Measurements from ENCODE around the gene BRIP1.
"Not testable (repeated sequence)": the region's sequence is repeated elsewhere in the genome, so short reads cannot be mapped to it uniquely, and the experiment has no call there.

The BRIP1 gene

DNA sequence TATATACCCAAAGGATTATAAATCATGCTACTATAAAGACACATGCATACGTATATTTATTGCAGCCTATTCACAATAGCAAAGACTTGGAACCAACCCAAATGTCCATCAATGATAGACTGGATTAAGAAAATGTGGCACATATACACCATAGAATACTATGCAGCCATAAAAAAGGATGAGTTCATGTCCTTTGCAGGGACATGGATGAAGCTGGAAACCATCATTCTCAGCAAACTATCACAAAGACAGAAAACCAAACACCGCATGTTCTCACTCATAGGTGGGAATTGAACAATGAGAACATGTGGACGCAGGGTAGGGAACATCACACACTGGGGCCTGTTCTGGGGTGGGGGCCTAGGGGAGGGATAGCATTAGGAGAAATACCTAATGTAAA is 89.2 kb downstream of the BRIP1 start:
- not testable (repeated sequence) for H3K4me1 Mint-ChIP-seq (ENCODE audit: low read depth in 2 of 2); ATAC-seq (replicated peaks); H3K36me3 Mint-ChIP-seq (ENCODE audit: insufficient read depth); H3K27me3 Mint-ChIP-seq; H3K4me3 Mint-ChIP-seq; H3K27ac Mint-ChIP-seq; DNase-seq
- H3K9me3 Mint-ChIP-seq = peaks cover 4 to 11% of the 10 kb centered on the region in 2 donors

DNA sequence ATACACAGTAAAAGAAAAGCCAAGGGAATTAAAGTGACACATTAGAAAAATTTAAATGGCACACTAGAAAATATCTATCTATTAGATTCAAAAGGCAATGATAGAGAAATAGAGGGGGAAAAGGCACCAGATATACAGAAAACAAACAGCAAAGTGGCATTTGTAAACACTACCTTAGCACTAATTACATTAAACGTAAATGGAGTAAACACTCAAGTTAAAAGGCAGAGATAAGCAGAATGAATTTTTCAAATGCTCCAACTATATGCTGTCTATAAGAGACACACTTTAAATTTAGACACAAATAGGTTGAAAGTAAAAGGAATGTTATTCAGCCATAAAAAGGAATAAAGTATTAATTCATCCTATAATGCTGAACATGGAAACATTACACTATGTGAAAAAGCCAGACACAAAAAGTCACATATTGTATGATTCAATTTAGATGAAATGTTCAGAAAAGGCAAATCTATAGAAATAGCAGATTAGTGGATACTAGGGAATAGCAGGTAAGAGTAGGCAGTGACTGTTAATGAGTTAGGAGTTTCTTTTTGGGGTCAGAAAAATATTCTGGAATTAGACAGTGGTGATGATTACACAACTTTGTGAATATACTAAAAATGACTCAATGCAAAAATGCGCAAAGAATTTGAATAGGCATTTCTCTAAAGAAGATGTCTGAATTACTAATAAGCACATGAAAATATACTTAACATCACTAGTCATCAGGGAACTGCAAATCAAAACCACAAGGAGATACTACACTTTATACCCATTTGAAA is 92.4 kb downstream of the BRIP1 start:
- DNase-seq (no peak), ATAC-seq (replicated peaks) (no peak)
- Mint-ChIP-seq H3K36me3 (ENCODE audit: insufficient read depth) (peaks cover 4% of the 10 kb centered on the region), H3K4me3 (no peak overlapping the region), H3K9me3 (peaks cover 4 to 11% of the 10 kb centered on the region in 2 donors), H3K4me1 (ENCODE audit: low read depth in 2 of 2) (no peaks in the 10 kb centered on the region), H3K27ac (no peak overlapping the region), H3K27me3 (no peaks in the 10 kb centered on the region)

DNA sequence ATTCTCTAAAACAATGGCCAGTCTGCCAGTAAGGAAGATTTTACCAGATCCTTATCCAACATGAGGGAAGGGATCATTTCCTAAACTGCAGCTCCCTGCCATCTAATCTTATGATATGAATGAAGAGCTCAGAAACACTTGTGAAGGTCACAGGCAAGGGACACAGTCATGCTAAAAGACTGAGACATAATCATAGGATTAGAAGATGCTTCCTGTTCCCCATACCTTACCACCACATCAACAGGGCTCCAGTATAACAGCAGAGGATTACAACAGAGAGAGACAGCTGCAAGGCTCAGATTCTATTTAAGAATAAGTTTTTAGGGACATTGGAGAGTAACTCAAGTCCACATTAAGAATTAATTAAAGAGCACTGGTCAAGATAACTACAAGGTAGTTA is 93.3 kb downstream of the BRIP1 start:
- Mint-ChIP-seq H3K4me3 (no peak overlapping the region), H3K27ac (no peak overlapping the region), H3K27me3 (no peaks in the 10 kb centered on the region), H3K4me1 (ENCODE audit: low read depth in 2 of 2) (no peaks in the 10 kb centered on the region), H3K9me3 (peaks cover 4 to 11% of the 10 kb centered on the region in 2 donors), H3K36me3 (ENCODE audit: insufficient read depth) (peaks cover 4% of the 10 kb centered on the region)
- ATAC-seq (replicated peaks) (no peak), DNase-seq (no peak)

DNA sequence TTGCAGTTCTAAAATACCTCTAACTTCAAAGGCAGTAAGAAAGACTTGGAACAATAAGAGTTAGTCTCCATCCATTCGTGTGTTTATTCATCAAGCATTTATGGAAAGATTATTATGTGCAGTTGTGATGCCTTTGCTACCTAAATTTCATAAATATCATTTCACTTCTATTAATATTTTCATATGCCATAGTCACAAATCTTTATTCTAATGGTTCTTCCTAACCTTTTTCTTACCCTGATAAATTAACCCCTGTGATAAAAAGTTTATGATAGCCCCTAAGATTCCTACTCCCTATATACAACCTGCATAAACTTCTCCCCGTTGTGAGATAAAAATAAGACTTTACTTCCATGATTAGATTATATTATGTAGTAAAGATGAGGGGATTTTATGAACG is 94.9 kb downstream of the BRIP1 start:
- H3K27me3 Mint-ChIP-seq = no peaks in the 10 kb centered on the region
- ATAC-seq (replicated peaks) = no peak
- no peak overlapping the region for H3K4me3 Mint-ChIP-seq
- no peak overlapping the region for H3K27ac Mint-ChIP-seq
- H3K36me3 Mint-ChIP-seq (ENCODE audit: insufficient read depth) = peaks cover 4% of the 10 kb centered on the region
- DNase-seq = no peak
- H3K9me3 Mint-ChIP-seq = peaks cover 4 to 11% of the 10 kb centered on the region in 2 donors
- no peaks in the 10 kb centered on the region for H3K4me1 Mint-ChIP-seq (ENCODE audit: low read depth in 2 of 2)

DNA sequence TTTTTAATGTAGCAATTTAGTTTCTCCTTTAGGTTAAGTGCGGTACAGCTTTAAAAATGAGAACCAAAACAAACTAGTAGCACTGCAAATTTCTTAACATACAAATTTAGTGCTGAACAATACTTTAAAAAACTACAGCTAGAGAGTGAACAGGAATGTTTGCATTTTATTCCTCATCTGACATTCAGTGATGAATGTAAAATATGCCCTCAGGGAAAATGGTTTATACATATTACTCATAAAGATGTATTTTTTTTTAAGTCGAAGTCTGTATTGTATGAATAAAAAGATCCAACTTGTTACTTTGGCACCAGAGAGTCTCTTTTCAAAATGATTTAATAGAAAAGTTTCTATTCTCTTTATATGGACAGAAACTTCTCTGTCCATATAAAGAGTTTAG is 96.8 kb downstream of the BRIP1 start:
- Mint-ChIP-seq H3K4me3 (no peak overlapping the region), H3K27me3 (no peaks in the 10 kb centered on the region), H3K4me1 (ENCODE audit: low read depth in 2 of 2) (no peaks in the 10 kb centered on the region), H3K9me3 (peaks cover 4 to 11% of the 10 kb centered on the region in 2 donors), H3K36me3 (ENCODE audit: insufficient read depth) (no peaks in the 10 kb centered on the region), H3K27ac (no peak overlapping the region)
- DNase-seq = no peak
- ATAC-seq (replicated peaks) = no peak

DNA sequence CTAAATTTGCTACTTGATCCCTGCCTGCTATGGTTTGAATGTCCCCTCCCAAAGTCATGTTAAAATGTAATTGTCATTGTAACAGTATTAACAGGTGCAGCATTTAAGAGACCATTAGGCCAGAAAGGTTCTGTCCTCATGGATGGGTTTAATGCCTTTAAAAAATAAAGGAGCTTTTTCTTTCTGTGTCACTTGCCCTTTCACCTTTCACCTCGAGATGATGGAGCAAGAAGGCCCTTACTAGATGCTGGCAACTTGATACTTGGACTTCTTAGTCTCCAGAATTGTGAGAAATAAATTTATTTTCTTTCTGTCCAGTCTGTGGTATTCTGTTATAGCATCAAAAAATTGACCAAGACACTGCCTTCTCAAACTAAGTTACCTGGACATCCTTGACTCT is 98.5 kb downstream of the BRIP1 start:
- H3K4me3 Mint-ChIP-seq = no peak overlapping the region
- no peaks in the 10 kb centered on the region for H3K9me3 Mint-ChIP-seq
- no peak overlapping the region for H3K27ac Mint-ChIP-seq
- no peaks in the 10 kb centered on the region for H3K36me3 Mint-ChIP-seq (ENCODE audit: insufficient read depth)
- H3K4me1 Mint-ChIP-seq (ENCODE audit: low read depth in 2 of 2) = no peaks in the 10 kb centered on the region
- no peaks in the 10 kb centered on the region for H3K27me3 Mint-ChIP-seq
- DNase-seq = no peak
- no peak for ATAC-seq (replicated peaks)

DNA sequence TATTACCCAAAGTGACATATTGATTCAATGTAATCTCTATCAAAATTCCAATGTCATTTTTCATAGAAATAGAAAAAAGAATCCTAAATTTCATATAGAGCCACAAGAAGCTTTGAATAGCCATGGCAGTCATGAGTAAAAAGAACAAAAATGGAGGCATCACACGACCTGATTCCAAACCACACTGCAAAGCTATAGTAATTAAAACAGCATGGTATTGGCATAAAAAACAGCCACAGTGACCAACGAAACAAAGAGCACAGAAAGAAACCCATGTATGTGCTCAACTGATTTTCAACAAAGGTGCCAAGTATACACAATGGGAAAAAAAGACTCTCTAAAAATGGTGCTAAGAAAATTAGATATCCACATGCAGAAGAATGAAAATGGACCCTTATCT is 101.5 kb downstream of the BRIP1 start:
- Mint-ChIP-seq H3K36me3 (ENCODE audit: insufficient read depth) (no peaks in the 10 kb centered on the region), H3K27ac (no peak overlapping the region), H3K9me3 (no peaks in the 10 kb centered on the region), H3K4me3 (no peak overlapping the region), H3K27me3 (no peaks in the 10 kb centered on the region), H3K4me1 (ENCODE audit: low read depth in 2 of 2) (peaks cover 0 to 4% of the 10 kb centered on the region in 2 donors)
- DNase-seq = no peak
- ATAC-seq (replicated peaks) = no peak

DNA sequence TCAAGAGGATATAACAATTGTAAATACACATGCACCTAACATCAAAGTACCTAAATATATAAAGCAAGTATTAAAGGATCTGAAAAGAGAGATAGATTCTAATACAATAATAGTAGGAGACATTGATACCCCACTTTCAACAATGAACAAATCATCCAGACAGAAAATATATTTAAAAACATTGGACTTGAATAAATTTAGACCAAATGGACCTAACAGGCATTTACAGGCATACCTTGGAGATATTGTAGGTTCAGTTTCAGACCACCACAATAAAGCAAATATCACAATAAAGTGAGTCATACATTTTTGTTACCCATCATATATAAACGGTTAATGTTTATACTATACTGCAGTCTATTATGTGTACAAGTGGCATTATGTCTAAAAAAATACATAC is 104.0 kb downstream of the BRIP1 start:
- Mint-ChIP-seq H3K27ac (no peak overlapping the region), H3K4me3 (no peak overlapping the region), H3K27me3 (no peaks in the 10 kb centered on the region), H3K4me1 (ENCODE audit: low read depth in 2 of 2) (peaks cover 0 to 4% of the 10 kb centered on the region in 2 donors), H3K36me3 (ENCODE audit: insufficient read depth) (no peaks in the 10 kb centered on the region), H3K9me3 (no peaks in the 10 kb centered on the region)
- ATAC-seq (replicated peaks) (no peak), DNase-seq (no peak)

DNA sequence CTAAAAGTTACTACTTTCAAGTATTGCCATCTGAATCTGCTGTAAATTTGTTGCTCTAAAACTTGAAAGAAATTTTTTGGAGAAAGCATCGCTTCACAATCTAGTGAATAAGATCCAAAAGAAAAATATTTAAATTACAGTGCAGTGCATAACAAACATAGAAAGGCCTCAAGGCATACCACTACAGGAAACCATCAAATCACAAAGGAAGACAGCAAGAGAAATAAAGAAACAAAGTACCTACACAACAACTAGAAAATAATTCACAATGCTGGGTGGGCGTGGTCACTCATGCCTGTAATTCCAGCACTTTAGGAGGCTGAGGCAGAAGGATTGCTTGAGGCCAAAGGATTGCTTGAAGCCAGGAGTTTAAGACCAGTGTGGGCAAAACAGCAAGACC is 104.9 kb downstream of the BRIP1 start:
- DNase-seq (no peak), ATAC-seq (replicated peaks) (no peak)
- H3K27ac Mint-ChIP-seq = no peak overlapping the region
- no peaks in the 10 kb centered on the region for H3K27me3 Mint-ChIP-seq
- H3K9me3 Mint-ChIP-seq = no peaks in the 10 kb centered on the region
- H3K4me1 Mint-ChIP-seq (ENCODE audit: low read depth in 2 of 2) = peaks cover 0 to 4% of the 10 kb centered on the region in 2 donors
- no peaks in the 10 kb centered on the region for H3K36me3 Mint-ChIP-seq (ENCODE audit: insufficient read depth)
- H3K4me3 Mint-ChIP-seq = no peak overlapping the region

DNA sequence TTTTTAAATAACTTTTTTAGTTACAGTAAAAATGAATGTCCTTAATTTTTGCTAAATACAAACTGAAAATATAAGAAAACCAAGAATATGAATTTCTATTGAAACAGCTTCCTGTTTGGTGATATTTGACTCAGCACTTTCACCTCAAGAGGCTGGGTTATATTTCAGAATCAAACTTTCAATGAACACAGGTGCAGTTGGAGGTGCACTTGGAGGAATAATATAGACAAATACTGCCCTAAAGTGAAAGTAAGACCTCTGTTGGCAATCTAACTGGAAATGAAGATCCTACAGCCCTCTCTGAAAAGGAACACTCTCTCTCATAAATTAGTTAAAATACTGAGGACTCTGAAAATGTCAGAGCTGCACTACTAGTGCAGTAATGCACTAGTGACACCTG is 106.2 kb downstream of the BRIP1 start:
- no peak for DNase-seq
- Mint-ChIP-seq H3K9me3 (no peaks in the 10 kb centered on the region), H3K4me1 (ENCODE audit: low read depth in 2 of 2) (peaks cover 0 to 4% of the 10 kb centered on the region in 2 donors), H3K27me3 (no peaks in the 10 kb centered on the region), H3K36me3 (ENCODE audit: insufficient read depth) (no peaks in the 10 kb centered on the region), H3K4me3 (no peak overlapping the region), H3K27ac (no peak overlapping the region)
- ATAC-seq (replicated peaks) = no peak

DNA sequence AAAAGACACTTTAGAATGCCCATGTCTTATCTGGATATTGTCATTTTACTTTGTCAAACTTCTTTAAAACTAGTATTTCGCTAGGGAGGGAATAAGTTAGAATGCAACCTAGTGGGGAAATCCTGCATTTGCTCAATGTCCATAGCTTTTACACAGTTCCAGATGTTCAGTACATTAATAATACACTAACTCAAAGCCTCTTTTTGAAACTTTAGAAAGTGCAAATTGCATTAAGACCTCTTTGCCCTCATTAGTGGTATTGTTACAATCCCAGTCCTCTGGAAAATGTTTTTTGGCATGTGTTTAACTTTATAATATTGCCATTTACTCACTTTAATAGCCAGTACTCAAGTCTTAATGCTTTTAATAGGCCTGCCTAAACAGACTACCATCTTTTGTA is 106.8 kb downstream of the BRIP1 start:
- Mint-ChIP-seq H3K27ac (no peak overlapping the region), H3K4me3 (no peak overlapping the region), H3K4me1 (ENCODE audit: low read depth in 2 of 2) (peaks cover 0 to 4% of the 10 kb centered on the region in 2 donors), H3K36me3 (ENCODE audit: insufficient read depth) (no peaks in the 10 kb centered on the region), H3K27me3 (no peaks in the 10 kb centered on the region), H3K9me3 (no peaks in the 10 kb centered on the region)
- ATAC-seq (replicated peaks) (no peak), DNase-seq (no peak)

DNA sequence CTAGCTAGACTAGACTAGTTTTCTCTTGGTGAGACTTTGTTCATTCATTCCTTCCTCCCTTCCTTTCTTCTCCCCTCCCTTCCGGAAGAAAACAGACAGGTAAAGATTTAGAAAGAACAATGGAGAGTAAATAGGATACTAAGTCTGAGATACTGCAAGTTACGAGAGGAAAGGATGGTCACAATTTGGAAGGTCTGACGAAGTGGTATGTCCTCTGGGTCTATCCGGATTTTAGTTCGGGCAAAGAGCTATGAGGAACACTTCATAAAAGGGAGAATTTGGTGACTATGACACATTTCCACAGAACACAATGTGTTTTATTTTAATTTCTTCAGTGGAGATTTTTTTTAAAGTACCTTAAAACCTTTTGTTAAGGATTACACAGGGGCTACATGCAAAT is 107.7 kb downstream of the BRIP1 start:
- no peak overlapping the region for H3K4me3 Mint-ChIP-seq

DNA sequence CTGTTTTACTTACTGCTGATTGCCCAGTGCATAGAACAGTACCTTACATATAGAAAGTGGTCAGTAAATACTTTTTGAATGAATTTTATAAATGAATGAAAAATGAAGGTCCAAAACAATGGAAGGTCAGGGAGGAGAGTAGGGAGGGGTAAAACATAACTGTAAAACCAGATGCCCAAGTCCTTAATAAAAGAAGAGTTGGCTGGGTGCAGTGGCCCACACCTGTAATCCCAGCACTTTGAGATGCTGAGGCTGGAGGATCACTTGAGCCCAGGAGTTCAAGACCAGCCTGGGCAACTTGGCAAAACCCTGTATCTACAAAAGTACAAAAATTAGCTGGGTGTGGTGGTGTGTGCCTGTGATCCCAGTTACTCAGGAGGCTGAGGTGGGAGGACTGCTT is 108.2 kb downstream of the BRIP1 start:
- ATAC-seq (replicated peaks) = no peak
- DNase-seq = no peak
- no peaks in the 10 kb centered on the region for H3K9me3 Mint-ChIP-seq
- no peaks in the 10 kb centered on the region for H3K36me3 Mint-ChIP-seq (ENCODE audit: insufficient read depth)
- H3K27ac Mint-ChIP-seq = no peak overlapping the region
- H3K27me3 Mint-ChIP-seq = no peaks in the 10 kb centered on the region
- H3K4me1 Mint-ChIP-seq (ENCODE audit: low read depth in 2 of 2) = peaks cover 0 to 4% of the 10 kb centered on the region in 2 donors
- H3K4me3 Mint-ChIP-seq = no peak overlapping the region

More for the DNA sequence above, 107.7 kb downstream of the BRIP1 start:
- ATAC-seq (replicated peaks) (no peak), DNase-seq (no peak)
- peaks cover 0 to 4% of the 10 kb centered on the region in 2 donors for H3K4me1 Mint-ChIP-seq (ENCODE audit: low read depth in 2 of 2)
- no peaks in the 10 kb centered on the region for H3K9me3 Mint-ChIP-seq
- no peak overlapping the region for H3K27ac Mint-ChIP-seq
- H3K36me3 Mint-ChIP-seq (ENCODE audit: insufficient read depth) = no peaks in the 10 kb centered on the region
- H3K27me3 Mint-ChIP-seq = no peaks in the 10 kb centered on the region

DNA sequence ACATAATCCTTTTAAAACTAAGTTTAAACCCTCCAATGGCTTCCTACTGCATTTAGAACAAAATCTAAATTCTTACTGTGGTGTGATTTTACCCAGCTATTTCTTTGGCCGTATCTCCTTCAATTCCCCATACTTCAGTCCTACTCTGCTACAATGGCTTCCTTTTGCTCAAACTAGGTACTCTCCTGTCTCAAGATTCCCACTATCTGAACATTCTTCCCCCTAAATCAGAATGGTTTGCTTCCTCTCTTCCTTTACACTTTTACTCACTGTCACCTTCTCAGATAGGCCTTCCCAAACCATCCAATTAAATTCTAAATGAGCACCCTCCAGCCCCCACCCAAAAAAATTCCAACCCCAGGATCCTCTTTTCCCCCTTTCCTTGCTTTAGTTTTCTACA is 109.2 kb downstream of the BRIP1 start:
- H3K36me3 Mint-ChIP-seq (ENCODE audit: insufficient read depth) = no peaks in the 10 kb centered on the region
- peaks cover 0 to 4% of the 10 kb centered on the region in 2 donors for H3K4me1 Mint-ChIP-seq (ENCODE audit: low read depth in 2 of 2)
- H3K4me3 Mint-ChIP-seq = no peak overlapping the region
- H3K27ac Mint-ChIP-seq = no peak overlapping the region
- no peaks in the 10 kb centered on the region for H3K9me3 Mint-ChIP-seq
- ATAC-seq (replicated peaks) (no peak), DNase-seq (no peak)
- no peaks in the 10 kb centered on the region for H3K27me3 Mint-ChIP-seq
